ENCODE data around the gene RANBP10.

GRCh38 chr16:67713647-67714273, 92.6 kb downstream of the RANBP10 start:
- TF ChIP-seq, protein P1, sequence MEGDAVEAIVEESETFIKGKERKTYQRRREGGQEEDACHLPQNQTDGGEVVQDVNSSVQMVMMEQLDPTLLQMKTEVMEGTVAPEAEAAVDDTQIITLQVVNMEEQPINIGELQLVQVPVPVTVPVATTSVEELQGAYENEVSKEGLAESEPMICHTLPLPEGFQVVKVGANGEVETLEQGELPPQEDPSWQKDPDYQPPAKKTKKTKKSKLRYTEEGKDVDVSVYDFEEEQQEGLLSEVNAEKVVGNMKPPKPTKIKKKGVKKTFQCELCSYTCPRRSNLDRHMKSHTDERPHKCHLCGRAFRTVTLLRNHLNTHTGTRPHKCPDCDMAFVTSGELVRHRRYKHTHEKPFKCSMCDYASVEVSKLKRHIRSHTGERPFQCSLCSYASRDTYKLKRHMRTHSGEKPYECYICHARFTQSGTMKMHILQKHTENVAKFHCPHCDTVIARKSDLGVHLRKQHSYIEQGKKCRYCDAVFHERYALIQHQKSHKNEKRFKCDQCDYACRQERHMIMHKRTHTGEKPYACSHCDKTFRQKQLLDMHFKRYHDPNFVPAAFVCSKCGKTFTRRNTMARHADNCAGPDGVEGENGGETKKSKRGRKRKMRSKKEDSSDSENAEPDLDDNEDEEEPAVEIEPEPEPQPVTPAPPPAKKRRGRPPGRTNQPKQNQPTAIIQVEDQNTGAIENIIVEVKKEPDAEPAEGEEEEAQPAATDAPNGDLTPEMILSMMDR (conservative IDR thresholded peaks at IDR 0.05), result no peak
- no peak for TF ChIP-seq ZFX (IDR thresholded peaks at IDR 0.05)
